GM19328 (cell line): ENCODE measurements around the gene CSAG1.
"Not testable (repeated sequence)": the region's sequence is repeated elsewhere in the genome, so short reads cannot be mapped to it uniquely, and the experiment has no call there.

Experiments used
- ATAC-seq: cut with Tn5 transposase; IDR thresholded peaks from one replicate; pipeline ENCODE4 v1.9.1; 2021; ENCODE audit warnings: mild to moderate bottlenecking, moderate library complexity; ENCODE audit not compliant: unreplicated experiment

Gene CSAG1

GRCh38 chrX:152733261-152733975 is at the start of gene CSAG1, which contains the start of gene MAGEA12:
CSAG1 (minus strand) TSS chrX:152733721; CDS start chrX:152732460, 1,261 bp downstream.
MAGEA12 (plus strand) TSS chrX:152733757; CDS start chrX:152736162, 2,405 bp downstream.
- no peak for ATAC-seq

- ATAC-seq, result not testable (repeated sequence)
Observed at GRCh38 chrX:152769549-152770289, 36.2 kb upstream of the CSAG1 start, which contains the start of gene MAGEA6. MAGEA6 (minus strand) TSS chrX:152769689; CDS start chrX:152767650, 2,039 bp downstream.

- not testable (repeated sequence) for ATAC-seq
Observed at GRCh38 chrX:152766562-152766961, 33.0 kb upstream of the CSAG1 start.

- not testable (repeated sequence) for ATAC-seq
Observed at GRCh38 chrX:152761582-152761981, 28.1 kb upstream of the CSAG1 start.

GRCh38 chrX:152759544-152759943 is 26.0 kb upstream of the CSAG1 start:
- not testable (repeated sequence) for ATAC-seq

- not testable (repeated sequence) for ATAC-seq
Observed at GRCh38 chrX:152758918-152759317, 25.4 kb upstream of the CSAG1 start, which contains the start of gene CSAG3. CSAG3 (plus strand) TSS chrX:152759218.

GRCh38 chrX:152754871-152755270 is 21.4 kb upstream of the CSAG1 start:
- ATAC-seq, result not testable (repeated sequence)

GRCh38 chrX:152753686-152754650 is 20.4 kb upstream of the CSAG1 start, which contains the start of gene MAGEA2:
MAGEA2 (minus strand) TSS chrX:152753842; CDS start chrX:152751363, 2,479 bp downstream.
- not testable (repeated sequence) for ATAC-seq

- no peak for ATAC-seq
Observed at GRCh38 chrX:152738560-152738959, 5.0 kb upstream of the CSAG1 start.

GRCh38 chrX:152736528-152736927 is 3.0 kb upstream of the CSAG1 start:
- not testable (repeated sequence) for ATAC-seq

GRCh38 chrX:152735860-152736511 is 2.5 kb upstream of the CSAG1 start:
- no peak for ATAC-seq

- ATAC-seq, result no peak
Observed at GRCh38 chrX:152735101-152735500, 1.6 kb upstream of the CSAG1 start.

- not testable (repeated sequence) for ATAC-seq
Observed at GRCh38 chrX:152734143-152734858, 780 bp upstream of the CSAG1 start.

GRCh38 chrX:152725409-152725808 is 8.1 kb downstream of the CSAG1 start:
- no peak for ATAC-seq

GRCh38 chrX:152713815-152714787 is 19.4 kb downstream of the CSAG1 start, which contains the start of gene MAGEA2B:
MAGEA2B (plus strand) TSS chrX:152714628; CDS start chrX:152717107, 2,479 bp downstream.
- ATAC-seq, result not testable (repeated sequence)

GRCh38 chrX:152713195-152713594 is 20.3 kb downstream of the CSAG1 start:
- ATAC-seq, result not testable (repeated sequence)

- ATAC-seq, result not testable (repeated sequence)
Observed at GRCh38 chrX:152709173-152709572, 24.3 kb downstream of the CSAG1 start, which contains the start of gene CSAG2. CSAG2 (minus strand) TSS chrX:152709273; CDS start chrX:152709112, 161 bp downstream.

GRCh38 chrX:152706500-152706899 is 27.0 kb downstream of the CSAG1 start:
- not testable (repeated sequence) for ATAC-seq
